Left renal cortex interstitium (tissue), 4 donors: ENCODE measurements around the gene PTPRG. TPM values are rescaled to one million over a fixed set of nuclear protein-coding genes. Genes with fewer than 3 reads are reported as not detected.

Experiments used
- DNase-seq, 4 donors: peaks; one replicate each; pipeline ENCODE4 v3.0.0-alpha.2; 2013; ENCODE audit warnings: low read depth in 4 of 4, low spot score in 2 of 4, missing footprints in 1 of 4
- polyA plus RNA-seq, 4 donors: library from polyadenylated mRNA; unstranded; fragments of 120-200 nt; gene quantifications; one replicate each; pipeline ENCODE4 v1.2.1, GENCODE V29; 2013; ENCODE audit not compliant: insufficient read length in 4 of 4

The PTPRG gene
- polyA plus RNA-seq, 4 donors, result 75.4 to 87.4 (median 78.9) TPM

DNA sequence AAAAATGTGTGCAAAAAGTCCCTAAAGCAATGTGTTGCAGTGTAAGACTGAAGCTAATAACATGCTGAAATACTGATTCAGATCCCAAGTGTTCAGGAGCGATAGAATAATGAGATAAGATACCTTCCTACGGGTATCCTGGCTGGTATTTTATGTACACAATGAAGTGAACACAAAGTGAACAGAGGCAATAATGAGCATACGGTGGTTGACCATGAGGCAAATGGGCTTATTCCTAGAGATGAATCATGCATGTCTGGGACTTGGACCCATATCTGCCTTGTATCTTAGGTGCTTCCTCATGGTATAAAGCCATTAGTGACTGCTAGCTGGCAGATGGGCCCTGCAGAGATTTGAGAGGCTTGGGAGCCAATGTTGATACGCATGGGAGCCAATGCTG, 21.5 kb downstream of the PTPRG start:
- no peak for DNase-seq

DNA sequence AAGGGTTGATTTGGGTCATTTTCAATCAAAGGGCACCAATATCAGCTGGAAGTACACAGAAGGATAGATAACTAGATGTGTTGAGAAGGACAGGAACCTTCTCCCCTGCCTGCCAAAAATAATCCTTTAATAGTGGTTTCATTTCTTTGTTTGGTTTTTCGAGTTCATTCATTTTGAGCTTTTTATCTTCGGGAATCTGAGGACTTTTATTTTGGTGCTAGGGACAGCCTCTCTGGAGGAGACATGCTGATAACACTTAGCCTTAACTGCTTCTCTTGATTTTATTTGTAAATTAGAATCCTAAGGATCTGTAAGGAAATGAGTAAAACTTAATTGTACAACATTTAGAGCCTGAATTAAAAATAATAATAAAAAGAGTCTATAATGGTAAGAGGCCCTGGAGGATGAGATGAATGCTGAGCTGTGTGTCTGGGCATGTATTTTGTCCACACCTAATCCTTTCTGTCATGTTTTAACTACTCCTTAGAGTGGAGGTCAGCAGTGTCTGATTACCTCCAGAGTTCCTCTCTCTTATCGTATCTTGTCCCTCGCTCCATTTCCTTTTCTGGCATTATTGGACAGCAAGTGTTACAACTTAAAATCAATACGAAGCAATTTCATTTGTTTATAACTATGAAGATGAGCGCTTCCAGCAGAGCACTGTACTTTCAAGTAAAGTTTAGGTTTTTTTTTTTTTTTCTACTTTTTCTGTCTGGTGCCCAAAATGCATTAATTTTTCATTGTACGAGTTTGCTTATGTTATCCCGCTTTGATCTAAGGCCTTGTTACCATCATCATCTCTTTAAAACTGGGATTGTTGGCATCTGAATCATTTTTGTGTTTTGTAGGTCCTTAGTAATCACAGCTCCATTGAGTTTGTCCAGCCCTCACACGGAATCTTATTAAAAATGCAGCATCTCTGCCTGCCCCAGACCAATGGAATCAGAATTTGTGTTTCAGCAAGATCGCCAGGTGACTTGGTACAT, 22.8 kb downstream of the PTPRG start:
- DNase-seq, result no peak

DNA sequence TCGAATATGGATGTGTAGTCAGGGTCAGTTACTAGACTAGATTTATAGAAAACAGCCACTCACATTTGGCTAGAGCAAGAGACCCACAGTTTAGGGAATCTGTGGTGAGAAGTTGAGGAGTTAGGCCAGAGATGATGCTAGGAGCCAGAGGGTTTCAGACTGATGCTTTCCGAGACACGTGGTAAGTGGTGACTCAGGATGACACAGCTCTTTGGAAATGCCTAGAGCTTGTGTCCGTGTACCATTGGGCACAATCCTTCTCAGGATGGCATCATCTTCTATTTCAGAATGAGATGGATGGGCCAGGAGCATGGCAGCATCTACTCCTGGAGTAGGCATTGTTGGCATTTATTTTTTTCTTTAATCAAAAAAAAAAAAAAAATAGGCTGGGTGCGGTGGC, 28.5 kb downstream of the PTPRG start:
- no peak for DNase-seq

DNA sequence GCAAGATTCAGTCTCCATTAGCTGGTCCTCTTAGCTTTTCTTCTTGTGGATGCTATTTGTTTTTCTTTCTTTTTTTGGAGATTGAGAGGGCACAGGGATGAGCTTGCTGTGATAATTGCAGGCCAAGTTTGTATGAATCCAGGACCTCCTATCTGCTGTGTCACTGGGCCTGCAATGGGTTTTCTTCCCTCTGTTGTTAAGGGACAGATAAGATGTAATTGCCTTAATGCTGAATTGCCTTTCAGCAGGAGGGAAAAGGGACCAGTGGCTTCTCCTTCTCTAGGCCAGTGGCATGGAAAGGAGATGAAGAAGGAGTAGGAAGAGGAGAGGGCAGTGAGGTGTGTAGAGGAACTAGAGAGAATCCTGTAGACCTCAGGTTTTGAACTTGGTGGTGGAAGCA, 29.9 kb downstream of the PTPRG start:
- no peak for DNase-seq

DNA sequence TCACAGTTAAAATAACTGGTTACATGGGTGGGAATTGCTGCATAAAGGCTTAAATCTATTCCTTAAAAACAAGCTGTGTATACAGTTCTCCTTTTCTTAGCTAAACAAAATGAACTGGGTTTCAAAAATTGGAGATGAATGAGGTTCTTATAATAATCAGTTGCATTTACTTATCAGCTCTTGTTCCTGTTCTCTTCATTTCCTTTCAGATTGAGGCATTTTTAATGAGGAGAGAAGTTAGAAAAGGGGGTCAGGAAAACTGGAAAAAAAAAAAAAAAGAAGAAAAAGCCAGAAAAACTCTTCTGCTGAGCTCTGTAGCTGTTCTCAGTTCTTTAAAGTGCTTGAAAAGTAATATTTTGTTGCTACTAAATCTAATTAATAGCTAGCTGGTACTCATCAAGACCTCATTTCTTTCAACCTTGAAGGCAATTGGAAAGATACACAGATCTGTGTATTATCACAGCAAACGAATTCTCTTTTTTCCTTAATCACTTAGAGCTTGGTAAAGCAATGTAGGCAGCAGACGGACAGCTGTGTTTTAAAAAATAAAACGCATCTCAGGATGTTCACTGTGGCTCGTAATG, 32.2 kb downstream of the PTPRG start:
- DNase-seq, result no peak

DNA sequence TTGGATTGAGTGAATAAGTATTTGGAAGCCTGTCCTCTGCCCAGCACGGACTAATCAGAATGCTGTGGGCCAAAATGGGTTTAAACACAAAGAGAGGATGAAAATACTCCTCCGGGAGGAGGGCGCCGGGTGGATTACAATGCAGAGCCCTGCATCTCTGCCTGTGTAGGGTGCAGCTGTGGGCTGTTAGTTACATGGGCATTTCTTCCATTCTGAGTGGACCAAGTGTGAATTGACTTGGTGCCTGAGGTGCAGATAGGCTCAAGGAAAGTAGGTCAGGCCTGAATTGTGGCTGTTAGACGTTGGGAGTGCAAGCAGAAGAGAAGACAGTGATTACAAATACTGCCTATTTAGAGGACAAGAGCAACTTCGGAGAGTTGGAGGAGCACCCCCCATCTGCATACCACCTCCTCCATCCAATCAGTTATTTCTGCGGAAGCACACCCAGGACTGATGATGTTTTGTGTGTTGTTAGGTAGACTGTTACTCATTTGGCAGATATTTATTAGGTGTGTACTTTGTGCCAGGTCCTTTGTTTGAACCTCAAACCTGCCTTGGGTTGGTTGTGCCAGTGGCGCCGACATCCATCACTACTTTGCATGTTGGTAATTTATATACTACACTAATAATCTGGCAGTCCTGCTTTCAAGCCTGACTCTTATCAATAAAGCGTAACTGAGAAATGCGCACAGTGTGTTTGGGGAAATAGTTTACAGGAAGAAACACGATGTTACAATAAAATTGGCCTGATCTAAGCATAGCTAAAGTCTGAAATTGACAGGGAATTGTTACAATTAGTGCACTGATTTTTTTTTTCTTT, 33.0 kb downstream of the PTPRG start:
- no peak for DNase-seq

DNA sequence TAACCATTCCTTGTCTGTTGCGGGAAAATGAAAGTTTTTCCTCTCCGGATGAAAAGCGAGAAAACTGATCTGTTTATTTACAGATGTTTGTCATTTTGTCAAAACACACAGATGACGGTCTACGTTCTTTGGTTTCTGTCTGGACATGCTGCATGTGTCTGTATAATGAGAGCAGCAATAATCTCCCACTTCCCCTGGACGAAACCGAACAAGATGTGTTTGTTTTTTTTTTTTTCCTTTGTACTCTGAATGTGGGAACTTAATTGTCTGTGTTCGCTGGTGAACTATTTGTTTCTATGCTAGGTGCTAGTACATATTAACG, 33.6 kb downstream of the PTPRG start:
- DNase-seq, result no peak

DNA sequence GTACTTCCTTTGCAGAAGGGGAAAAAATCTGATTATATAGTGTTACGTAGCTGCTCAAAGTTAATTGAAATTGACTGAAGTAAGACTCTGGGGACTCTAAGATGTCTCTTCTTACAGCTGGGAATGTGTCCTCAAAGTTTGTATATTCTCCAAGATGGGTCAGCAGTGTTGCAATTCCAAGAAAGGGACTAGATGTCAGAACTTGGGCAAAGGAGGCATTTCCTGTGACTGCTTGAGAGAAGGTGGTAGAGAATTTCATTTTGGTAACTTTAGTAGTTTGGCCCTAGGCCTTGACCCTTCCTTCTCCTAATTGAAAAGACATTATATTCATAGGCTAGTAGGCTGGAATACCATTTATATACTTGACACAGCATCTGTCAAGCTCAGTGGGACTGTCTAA, 33.9 kb downstream of the PTPRG start:
- DNase-seq, result no peak

DNA sequence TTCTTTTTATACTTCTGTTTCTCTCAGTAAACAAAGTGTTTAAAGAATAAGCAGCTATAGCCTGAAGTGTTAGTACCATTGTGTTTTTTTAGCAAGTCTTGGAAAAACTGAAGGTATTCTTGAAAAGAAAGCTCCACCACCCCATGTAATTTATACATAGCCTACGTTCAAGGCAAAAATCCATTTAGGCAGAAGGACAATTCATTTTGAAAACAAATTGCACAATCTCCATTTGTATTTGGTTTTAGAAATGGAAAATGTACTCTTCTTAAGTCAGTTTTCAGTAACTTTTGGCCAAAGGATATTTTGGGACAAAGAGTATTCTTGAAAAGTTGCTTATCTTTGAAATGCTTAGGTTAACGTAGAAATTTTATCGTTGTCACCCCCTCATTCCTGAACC, 34.5 kb downstream of the PTPRG start:
- DNase-seq, result no peak

DNA sequence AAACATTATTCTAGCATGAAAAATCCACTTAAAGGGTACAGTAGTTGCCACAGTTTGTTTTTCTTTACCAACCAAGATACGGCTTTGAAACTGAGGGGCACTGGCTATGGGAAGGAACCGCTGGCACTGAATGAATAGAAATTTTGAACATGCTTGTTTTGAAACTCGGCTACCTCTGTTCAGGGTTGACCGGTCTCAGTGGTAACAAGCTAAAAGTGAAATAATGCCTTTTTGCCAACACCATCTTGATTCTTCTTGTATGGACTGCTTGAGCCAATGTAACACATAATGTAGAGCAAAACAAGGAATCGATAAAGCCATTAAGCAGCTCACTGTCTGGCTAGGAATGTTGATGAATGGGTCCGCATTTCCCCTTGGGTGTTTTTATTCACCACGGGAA, 36.5 kb downstream of the PTPRG start:
- DNase-seq, result no peak

DNA sequence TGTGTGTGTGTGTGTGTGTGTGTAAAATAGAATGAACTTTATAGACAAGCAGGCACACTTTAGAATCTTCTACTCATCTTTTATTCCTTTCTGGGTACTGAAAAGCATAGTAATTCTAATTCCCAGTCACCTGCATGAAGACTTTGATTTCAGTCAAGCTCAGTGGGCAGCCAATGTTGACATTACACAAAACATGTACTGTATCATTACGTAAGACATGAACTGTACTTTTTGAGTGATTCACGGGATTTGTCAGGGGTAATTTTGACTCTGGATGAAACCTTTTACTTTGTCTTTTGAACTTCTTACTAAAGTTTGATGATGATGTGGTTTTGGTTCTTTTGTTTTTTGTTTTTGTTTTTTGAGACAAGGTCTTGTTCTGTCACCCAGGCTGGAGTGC, 38.8 kb downstream of the PTPRG start:
- no peak for DNase-seq

DNA sequence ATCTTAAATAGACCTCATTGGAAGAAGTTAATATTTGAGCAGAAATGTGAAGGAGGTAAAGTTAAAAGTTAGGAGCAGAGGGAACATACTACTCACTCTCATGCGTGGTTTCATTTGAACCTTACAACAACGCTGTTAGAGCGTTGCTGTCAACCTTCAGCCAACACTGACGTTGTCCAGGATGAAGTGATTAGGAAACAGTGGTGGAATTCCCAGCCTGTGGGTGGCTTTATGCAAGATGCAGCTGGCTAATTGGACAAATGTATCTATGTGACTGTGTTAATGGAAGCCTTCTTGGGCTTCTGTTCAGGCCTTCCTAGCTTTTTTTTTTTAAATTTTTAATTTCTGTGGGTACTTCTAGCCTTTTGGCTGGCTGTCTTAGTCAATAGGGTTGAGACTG, 40.5 kb downstream of the PTPRG start:
- DNase-seq, result no peak

DNA sequence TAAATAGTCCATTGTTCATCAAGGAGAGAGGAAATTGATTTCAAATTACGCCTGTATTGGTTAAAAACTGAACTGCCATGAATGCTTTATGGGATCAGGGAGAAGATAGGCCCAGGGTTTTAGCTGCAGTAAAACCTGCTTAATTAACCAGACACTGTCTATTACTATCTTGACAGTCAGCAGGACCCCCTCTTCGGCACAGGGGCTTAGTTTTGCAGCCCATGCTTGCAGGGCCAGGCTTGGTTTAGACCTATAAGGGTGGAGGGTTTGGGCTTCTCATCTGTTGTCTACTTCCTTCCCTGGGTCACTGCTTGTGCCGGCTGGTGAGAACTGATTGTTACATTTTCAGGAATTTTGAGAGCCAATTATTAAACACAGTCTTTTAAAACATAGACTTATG, 41.1 kb downstream of the PTPRG start:
- no peak for DNase-seq

DNA sequence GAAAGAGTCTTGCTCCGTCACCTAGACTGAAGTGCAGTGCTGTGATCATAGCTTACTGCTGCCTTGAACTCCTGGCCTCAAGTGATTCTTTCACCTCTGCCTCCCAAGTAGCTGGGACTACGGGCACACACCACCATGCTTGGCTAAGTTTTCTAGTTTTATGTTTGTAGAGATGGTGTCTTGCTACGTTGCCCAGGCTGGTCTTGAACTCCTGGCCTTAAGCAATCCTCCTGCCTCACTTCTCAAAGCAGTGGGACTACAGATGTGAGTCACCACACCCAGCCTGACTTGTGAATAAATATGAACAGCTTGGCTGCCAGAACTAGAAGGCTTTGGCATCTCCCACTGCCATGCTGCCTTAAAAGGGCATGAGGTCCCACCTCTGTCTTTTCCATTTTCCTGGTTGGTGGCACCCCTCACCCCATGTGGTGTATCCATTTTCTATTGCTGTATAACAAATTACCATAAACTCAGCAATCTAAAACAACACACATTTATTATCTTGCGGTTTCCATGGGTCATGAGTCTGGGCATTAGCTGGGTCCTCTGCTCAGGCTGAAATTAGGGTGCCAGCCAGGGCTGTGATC, 44.3 kb downstream of the PTPRG start:
- no peak for DNase-seq

DNA sequence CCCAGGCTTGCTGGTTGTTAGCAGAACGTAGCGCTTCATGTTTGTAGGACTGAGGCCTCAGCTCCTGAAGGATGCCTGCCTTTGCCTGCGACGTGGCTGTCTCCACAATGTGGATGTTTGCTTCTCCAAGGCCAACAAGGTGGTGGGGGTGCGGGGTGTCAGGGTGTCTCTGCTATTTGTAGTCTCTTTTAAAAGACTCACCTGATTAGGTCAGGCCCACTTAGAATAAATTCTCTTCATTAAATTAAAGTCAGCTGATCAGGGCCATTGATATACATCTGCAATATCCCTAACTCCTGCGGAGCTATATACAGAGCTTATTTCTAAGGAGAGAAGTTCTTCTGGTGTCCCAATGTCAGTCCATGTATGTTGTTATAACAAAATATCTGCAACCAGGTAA, 44.8 kb downstream of the PTPRG start:
- no peak for DNase-seq

DNA sequence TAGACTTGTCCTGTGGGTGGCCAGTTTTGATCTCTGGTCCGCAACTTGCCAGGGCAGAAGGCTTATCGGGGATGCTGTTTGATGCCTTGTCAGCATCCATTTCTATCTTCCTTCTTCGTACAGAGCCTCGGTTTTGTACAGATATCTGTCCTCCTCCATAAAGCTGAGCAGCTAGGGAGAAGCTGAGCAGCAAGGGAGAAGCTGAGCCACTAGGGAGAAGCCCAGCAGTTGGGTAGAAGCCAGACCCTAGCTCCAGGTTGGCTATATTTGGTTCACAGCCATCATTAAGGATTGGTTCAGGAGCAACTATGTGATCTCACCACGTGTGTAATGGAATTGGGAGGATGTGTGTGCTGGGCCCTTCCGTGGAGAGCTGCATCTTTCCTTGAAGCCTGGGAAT, 46.7 kb downstream of the PTPRG start:
- DNase-seq, result no peak

DNA sequence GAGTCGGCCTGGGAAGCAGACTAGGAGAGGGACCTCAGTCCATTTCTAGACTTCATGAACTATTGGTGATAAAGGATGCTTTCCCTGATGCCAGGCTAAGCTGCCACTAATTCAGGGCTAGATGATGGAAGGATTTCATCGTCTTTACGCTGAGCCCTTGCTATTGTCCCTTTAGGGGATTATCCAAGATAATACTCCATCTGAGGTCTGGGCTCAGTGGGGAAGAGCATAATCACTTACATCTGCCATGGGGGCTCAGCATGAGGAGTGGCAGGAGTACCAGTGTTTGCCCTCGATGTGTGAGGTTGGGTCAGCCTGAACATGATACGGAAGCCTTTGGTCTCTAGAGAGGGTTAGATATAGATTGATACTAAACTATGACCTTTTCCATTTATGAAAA, 47.3 kb downstream of the PTPRG start:
- no peak for DNase-seq

DNA sequence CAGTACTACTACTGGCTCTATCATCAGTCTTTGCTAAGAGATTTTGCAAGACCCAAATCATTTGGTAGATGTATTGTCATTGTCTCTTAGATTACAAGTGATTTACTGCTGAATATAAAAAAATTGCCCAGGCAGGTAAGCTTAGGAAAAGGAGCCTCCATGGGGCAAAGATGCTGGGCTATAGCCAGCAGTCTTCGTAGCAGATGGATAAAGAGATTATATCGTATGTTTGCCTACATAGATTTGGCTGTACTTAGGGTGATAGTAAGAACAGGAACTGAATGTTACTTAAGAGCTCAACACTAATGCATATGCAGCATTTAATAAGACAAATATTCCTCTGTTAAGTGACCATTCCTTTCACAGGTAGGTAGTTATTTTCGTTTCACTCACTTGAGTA, 48.9 kb downstream of the PTPRG start:
- no peak for DNase-seq

DNA sequence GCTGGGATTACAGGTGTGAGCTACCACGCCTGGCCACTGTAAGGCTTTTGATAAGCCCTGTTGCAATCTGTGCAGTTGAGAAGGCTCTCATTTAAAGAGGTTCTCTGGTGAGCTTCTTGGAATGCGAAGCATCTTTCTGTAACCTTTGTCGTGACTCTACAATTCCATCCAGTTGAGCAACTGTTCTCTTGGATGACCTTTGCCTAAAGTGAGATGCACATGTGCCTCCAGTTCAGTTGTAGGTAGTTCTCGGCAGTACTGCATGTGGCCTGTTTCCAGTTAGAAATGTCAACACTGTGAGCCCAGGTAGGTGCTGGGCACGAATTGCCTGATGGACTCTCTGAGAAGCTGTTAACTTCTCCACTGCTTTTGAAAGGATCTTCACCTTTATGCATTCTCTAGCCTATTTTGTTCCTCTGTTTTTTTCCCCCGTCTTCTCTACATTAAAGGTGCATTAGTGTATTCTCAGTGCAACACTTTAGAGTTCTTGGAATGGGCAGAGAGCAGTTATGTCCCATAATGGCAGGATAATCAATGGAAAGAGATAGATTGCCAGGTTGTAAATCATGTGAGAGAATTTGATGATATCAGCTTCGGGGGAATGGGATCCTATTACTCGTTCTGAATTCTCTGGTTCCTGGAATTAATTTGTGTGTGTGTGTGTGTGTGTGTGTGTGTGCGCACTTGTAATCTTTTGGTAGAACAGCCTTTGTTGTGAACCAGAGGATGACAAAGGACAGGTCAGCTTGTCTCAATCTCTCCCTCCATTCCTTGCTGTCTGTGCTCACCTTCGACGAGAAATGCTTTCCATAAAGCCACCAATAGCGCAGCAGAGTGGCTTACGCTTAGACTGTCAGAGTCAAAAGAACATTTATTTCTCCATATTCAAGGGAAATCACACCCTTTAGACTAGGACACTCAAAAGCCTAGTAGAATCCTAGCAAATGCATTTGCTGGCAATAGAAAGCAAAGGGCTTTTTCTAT, 51.1 kb downstream of the PTPRG start:
- DNase-seq, result no peak

DNA sequence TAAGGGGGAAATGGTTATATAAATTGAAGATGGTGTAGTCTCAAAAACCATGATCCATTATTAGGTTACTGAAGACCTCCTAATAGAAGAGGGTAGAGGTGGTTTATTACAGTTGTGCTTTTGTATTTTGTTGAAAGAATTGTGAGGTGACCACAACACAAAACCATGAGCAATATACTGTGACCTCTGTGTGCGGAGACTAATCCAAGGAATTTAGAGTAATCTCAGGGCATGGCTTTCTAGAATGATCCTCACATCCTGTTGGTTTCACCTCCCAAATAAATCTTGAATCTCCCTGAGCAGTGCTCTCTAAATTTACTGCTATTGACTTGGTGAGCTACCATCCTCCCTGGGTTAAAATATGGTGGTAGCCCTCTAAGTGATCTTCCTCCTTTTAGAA, 52.3 kb downstream of the PTPRG start:
- no peak for DNase-seq
